WTC11 (cell line): ENCODE data around the gene FAM76A. TPM values are rescaled to one million over a fixed set of nuclear protein-coding genes. Genes with fewer than 3 reads are reported as not detected.

ENCODE experiments used
- ATAC-seq: fragments of 200-7000 bp; cut with Tn5 transposase; 2 replicates; pipeline ENCODE4 v1.10.0; 2021; ENCODE audit warnings: mild to moderate bottlenecking, moderate library complexity
- CTCF ChIA-PET: fragments of 300-600 bp; sonication (Branson Sonifier 250); formaldehyde crosslinking; loops from one replicate; lab custom pipeline; 2021; ENCODE audit warnings: antibody characterized with exemption; lab: Charles Lee
- POLR2A ChIA-PET: fragments of 350-600 bp; sonication (Branson Sonifier 250); formaldehyde crosslinking; loops from one replicate; lab custom pipeline; 2021; ENCODE audit warnings: antibody characterized with exemption; lab: Charles Lee
- DNase-seq: peaks from one replicate; pipeline ENCODE4 v3.0.0; 2021; ENCODE audit warnings: low spot score
- H3K27ac Mint-ChIP-seq: 2 replicates; pipeline ENCODE4 v1.8.0; 2021; ENCODE audit warnings: mixed read lengths
- H3K27me3 Mint-ChIP-seq: 2 replicates; pipeline ENCODE4 v1.8.0; 2021; ENCODE audit warnings: low read depth, mild to moderate bottlenecking, moderate library complexity, mixed read lengths
- H3K36me3 Mint-ChIP-seq: 2 replicates; pipeline ENCODE4 v1.8.0; 2021; ENCODE audit warnings: mixed read lengths
- H3K4me1 Mint-ChIP-seq: 2 replicates; pipeline ENCODE4 v1.8.0; 2022; ENCODE audit warnings: mixed read lengths
- H3K4me3 Mint-ChIP-seq: 2 replicates; pipeline ENCODE4 v1.8.0; 2021; ENCODE audit warnings: mild to moderate bottlenecking, moderate library complexity, mixed read lengths
- H3K9me3 Mint-ChIP-seq: 2 replicates; pipeline ENCODE4 v1.8.0; 2021; ENCODE audit warnings: mixed read lengths
- AFF4 ChIP-seq: sonication (generic); formaldehyde crosslinking; IDR thresholded peaks from 2 replicates; pipeline ENCODE4 v1.8.1; 2023; ENCODE audit warnings: mild to moderate bottlenecking, missing genetic modification reagents, borderline replicate concordance
- AR ChIP-seq: fragments of 250-450 bp; sonication (Bioruptor Pico); IDR thresholded peaks from 2 replicates; pipeline ENCODE4 v1.9.0; 2021; ENCODE audit warnings: mild to moderate bottlenecking
- ATF6 ChIP-seq: sonication (generic); formaldehyde crosslinking; IDR thresholded peaks from 2 replicates; pipeline ENCODE4 v1.8.1; 2023; ENCODE audit warnings: mild to moderate bottlenecking, missing genetic modification reagents
- CDX4 ChIP-seq: fragments of 250-450 bp; sonication (Bioruptor Pico); IDR thresholded peaks from 2 replicates; pipeline ENCODE4 v1.9.0; 2021; ENCODE audit warnings: moderate library complexity, mild to moderate bottlenecking, inconsistent platforms, borderline replicate concordance
- CREB1 ChIP-seq: sonication (generic); formaldehyde crosslinking; IDR thresholded peaks from 2 replicates; pipeline ENCODE4 v1.8.0; 2023; ENCODE audit warnings: mild to moderate bottlenecking, missing genetic modification reagents
- E2F4 ChIP-seq: sonication (generic); formaldehyde crosslinking; IDR thresholded peaks from 2 replicates; pipeline ENCODE4 v1.8.1; 2022; ENCODE audit warnings: low read depth, mild to moderate bottlenecking, moderate library complexity, missing genetic modification reagents, borderline replicate concordance
- E2F5 ChIP-seq: sonication (generic); formaldehyde crosslinking; IDR thresholded peaks from 2 replicates; pipeline ENCODE4 v1.8.1; 2022; ENCODE audit warnings: mild to moderate bottlenecking, moderate library complexity, missing genetic modification reagents
- FOXP1 ChIP-seq: sonication (generic); formaldehyde crosslinking; IDR thresholded peaks from 2 replicates; pipeline ENCODE4 v1.8.0; 2022; ENCODE audit warnings: missing genetic modification reagents, mild to moderate bottlenecking, moderate library complexity, borderline replicate concordance
- FOXP4 ChIP-seq: sonication (generic); formaldehyde crosslinking; IDR thresholded peaks from 2 replicates; pipeline ENCODE4 v1.8.0; 2022; ENCODE audit warnings: mild to moderate bottlenecking, missing genetic modification reagents
- GRHL2 ChIP-seq: fragments of 250-450 bp; sonication (Bioruptor Pico); IDR thresholded peaks from 2 replicates; pipeline ENCODE4 v1.8.0; 2022; ENCODE audit warnings: mild to moderate bottlenecking, moderate library complexity; ENCODE audit not compliant: insufficient replicate concordance, severe bottlenecking
- JAZF1 ChIP-seq: fragments of 250-450 bp; sonication (Bioruptor Pico); IDR thresholded peaks from 2 replicates; pipeline ENCODE4 v1.9.0; 2021; ENCODE audit warnings: moderate library complexity, mild to moderate bottlenecking, inconsistent platforms
- PRDM15 ChIP-seq: sonication (generic); formaldehyde crosslinking; IDR thresholded peaks from 2 replicates; pipeline ENCODE4 v1.8.0; 2022; ENCODE audit warnings: missing genetic modification reagents
- RORB ChIP-seq: fragments of 250-450 bp; sonication (Bioruptor Pico); IDR thresholded peaks from 2 replicates; pipeline ENCODE4 v1.9.0; 2021; ENCODE audit warnings: mild to moderate bottlenecking
- SMAD3 ChIP-seq: sonication (generic); formaldehyde crosslinking; IDR thresholded peaks from 2 replicates; pipeline ENCODE4 v1.8.0; 2022; ENCODE audit warnings: missing genetic modification reagents, mild to moderate bottlenecking, borderline replicate concordance
- TEAD1 ChIP-seq: sonication (generic); formaldehyde crosslinking; IDR thresholded peaks from 2 replicates; pipeline ENCODE4 v1.8.0; 2022; ENCODE audit warnings: mild to moderate bottlenecking, missing genetic modification reagents
- ZNF138 ChIP-seq: sonication (generic); formaldehyde crosslinking; conservative IDR thresholded peaks from 2 replicates; pipeline ENCODE4 v1.8.1; 2022; ENCODE audit warnings: mild to moderate bottlenecking, moderate library complexity, missing genetic modification reagents
- ZNF416 ChIP-seq: fragments of 250-450 bp; sonication (Bioruptor Pico); IDR thresholded peaks from 2 replicates; pipeline ENCODE4 v1.9.0; 2021; ENCODE audit warnings: mild to moderate bottlenecking, inconsistent platforms
- ZSCAN18 ChIP-seq: fragments of 250-450 bp; sonication (Bioruptor Pico); IDR thresholded peaks from 2 replicates; pipeline ENCODE4 v2.1.2; 2022; ENCODE audit warnings: mild to moderate bottlenecking, moderate library complexity
- total RNA-seq: library from RNA; stranded (reverse); gene quantifications from 3 replicates; pipeline ENCODE4 v1.2.3, GENCODE V29; 2021

Gene FAM76A
- total RNA-seq, 1 experiment from 2014 or later, result 14.5 TPM

GRCh38 chr1:27755286-27755685 lies 29.5 kb downstream of the FAM76A start:
- Mint-ChIP-seq H3K9me3 (no peaks in the 10 kb centered on the region), H3K27ac (no peak overlapping the region), H3K27me3 (no peaks in the 10 kb centered on the region), H3K4me3 (no peak overlapping the region), H3K4me1 (no peaks in the 10 kb centered on the region), H3K36me3 (peaks cover 15% of the 10 kb centered on the region)
- ATAC-seq, result no peak
- ChIA-PET POLR2A (no interaction called here), CTCF (interaction anchor here (1.1 kb wide), 1 partner anchor 30 kb away, joined by 4 read pairs; the partner anchor contains the start of gene FAM76A)
- no peak for DNase-seq
- TF ChIP-seq PRDM15 (CRISPR knock-in tag) (no peak), CDX4 (CRISPR knock-in tag) (no peak), CREB1 (CRISPR knock-in tag) (no peak), ATF6 (CRISPR knock-in tag) (no peak), RORB (no peak), ZNF416 (CRISPR knock-in tag) (no peak), SMAD3 (CRISPR knock-in tag) (no peak), E2F5 (CRISPR knock-in tag) (no peak), FOXP4 (CRISPR knock-in tag) (no peak), JAZF1 (CRISPR knock-in tag) (no peak), AR (no peak), FOXP1 (CRISPR knock-in tag) (no peak), AFF4 (CRISPR knock-in tag) (no peak), ZNF138 (CRISPR knock-in tag) (no peak), ZSCAN18 (no peak), TEAD1 (CRISPR knock-in tag) (no peak), E2F4 (CRISPR knock-in tag) (no peak), GRHL2 (CRISPR knock-in tag) (no peak)
